GM18508 (cell line): ENCODE measurements around the gene LRP1B.

Experiments used
- ATAC-seq: cut with Tn5 transposase; IDR thresholded peaks from one replicate; pipeline ENCODE4 v1.9.1; 2021; ENCODE audit warnings: moderate number of reproducible peaks; ENCODE audit not compliant: insufficient read depth, unreplicated experiment

The LRP1B gene

DNA sequence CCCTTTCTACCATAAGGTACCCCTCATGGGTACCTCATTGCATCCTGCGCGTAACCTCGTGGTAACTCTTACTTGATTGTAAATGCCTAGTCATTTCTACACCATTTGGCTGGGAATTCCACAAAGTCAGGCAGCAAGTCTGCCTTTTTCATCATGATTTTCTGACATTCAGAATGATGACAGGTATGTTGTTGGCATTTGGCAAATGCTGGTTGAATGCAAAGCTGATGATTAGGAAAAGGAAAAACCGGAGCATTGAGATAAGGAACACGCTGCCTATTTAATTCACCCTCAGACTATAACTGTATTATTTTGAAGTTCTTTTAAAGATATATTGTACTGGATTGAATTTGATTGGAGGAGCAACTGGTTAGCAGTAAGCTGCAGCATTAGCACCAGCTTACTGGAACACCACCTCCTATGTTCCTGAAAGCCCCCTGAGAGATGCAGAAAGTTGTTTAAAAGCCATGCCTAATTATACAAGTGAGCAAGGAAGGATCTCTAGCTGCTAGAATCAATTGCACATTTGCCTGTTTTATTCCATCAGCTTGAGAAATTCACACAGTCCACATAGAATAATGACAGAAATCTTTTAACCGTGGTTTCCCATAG, 520.1 kb downstream of the LRP1B start:
- no peak for ATAC-seq

DNA sequence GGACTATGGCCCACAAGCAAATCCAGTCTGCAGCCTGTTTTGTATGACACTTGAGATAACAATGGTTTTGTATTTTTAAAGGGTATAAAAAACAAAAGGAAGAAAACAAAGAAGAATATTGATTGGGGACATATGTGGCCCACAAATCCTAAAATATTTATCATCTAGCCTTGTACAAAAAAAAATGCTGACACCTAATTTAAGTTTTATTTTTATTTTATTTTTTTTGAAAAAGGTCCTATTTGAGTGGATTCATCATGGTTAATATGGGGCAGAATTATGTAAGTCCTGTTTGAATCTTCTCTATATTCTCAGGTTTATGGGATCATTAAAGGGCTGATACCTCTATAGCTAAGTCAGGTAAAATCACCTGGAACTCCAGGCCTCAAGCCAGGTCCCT, 525.7 kb downstream of the LRP1B start:
- no peak for ATAC-seq

DNA sequence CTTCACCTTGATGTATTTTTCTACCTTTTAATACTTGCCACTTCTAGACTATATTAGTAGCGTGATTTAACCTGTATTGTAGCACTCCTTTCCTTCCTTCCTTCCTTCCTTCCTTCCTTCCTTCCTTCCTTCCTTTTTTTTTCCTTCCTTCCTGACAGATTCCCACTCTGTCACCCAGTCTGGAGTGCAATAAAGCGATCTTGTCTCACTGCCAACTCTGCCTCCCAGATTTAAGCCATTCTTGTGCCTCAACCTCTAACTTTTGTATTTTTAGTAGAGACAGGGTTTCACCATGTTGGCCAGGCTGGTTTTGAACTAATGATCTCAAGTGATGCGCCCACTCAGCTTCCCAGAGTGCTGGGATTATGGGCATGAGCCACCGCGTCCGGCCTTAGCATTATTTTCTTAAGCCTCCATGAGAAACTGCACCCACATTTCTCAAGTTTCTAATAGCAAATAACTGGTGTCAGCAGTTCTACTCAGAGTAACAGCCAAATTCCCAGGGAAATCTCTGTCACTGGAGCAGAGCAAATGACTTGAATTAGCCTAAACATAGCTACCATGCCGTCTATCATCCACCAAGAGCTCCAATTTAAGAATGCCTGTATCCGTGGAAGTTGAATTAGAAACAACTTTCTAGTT, 529.2 kb downstream of the LRP1B start:
- ATAC-seq: no peak

DNA sequence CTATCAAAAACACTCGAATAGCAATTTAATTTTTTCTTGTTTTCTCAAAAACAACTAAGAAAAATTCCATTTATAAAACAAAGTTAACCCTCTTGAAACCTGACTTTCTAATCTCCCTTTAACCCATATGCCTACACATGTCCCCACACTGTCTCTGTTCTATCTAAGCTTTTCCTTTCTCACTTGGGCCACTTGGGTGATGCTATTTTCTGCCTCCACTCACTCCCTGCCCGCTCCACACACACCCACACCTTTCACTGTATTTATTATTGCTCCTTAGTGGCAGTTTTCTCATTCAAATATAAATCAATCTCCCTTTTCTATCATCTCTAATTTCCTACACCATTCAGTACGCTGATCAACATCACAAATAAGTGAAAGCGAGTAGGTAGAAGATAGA, 531.1 kb downstream of the LRP1B start:
- no peak for ATAC-seq

DNA sequence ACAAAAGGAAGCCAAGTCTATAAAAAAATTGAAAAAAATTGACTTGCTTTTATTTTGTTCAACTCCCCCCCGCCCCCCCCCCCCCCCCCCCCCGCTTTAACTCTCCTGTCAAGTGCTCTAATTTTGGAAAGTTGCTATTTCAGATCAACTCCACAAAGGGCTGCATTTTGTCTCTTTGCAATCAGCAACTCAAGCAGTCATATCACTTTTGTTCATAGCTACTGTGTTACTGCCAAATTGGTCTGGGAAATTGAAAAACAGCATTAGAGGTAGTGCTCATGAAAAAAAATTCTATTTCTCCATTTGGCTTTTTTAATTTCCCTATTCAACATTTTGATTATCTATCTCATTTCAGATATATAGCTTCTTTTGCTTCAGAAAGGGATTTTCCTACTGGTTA, 531.8 kb downstream of the LRP1B start:
- ATAC-seq: no peak

DNA sequence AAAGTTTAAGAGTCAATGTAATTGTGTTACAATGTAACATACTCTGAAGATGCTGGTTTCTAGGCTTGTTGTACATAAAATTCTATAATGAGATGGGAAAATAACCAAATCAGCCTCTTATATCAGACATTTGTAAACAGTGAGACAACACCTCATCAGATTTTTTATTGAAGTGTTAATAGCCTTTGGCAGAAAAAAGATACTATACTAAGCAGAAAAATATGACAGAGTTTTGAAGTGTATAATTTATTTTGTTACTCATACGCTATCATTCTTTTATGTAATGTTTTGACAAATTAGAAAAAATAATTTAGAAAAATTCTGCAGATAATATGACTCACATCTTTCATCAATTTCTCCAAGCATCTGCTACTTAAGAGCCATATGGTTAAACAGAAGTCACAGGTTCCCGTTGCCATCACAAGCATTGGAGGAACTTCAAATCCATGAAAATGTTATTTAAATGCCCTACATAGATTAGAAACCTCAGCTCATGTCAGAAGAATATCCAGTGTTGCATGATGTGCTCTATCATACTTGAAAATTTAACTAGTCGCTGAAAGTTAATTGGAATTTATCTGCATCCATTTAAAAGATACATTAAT, 535.4 kb downstream of the LRP1B start:
- ATAC-seq: no peak

DNA sequence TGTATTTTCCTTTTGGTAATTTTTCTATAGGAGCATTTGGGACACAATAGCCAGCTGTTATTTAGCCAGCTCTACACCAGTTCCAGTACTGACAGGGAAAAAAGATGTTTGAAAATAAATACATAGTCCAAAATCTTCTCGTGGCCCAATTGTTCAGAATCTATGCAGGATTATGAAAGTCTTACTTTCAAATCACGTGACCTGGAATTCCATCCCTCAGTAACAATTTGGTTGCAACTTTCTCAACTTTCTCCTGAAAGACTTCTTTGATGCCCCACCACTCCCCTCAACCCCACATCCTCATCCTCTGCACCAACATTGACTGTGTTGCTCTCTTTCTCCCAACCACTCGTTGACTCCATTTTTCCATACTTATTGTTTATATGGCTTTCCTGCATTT, 539.0 kb downstream of the LRP1B start:
- no peak for ATAC-seq

DNA sequence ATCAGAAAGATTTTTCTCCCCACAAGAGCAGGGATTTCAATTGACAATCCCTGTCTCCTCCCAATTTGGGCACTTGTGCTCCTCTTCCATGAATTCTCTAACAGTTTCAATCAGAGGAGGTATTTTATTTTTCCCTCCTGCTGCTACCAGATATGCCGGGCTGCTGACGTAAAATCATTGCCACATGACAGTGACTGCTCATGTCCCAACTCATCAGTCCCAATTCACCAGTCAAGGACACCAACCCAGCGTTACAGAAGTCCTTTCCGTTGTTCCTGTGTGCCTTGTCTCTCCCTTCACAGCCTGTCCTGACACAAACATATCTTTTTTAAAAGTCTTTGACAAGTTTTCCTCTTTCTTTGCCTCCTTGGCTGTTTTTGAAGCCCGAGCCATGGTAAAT, 540.2 kb downstream of the LRP1B start:
- no peak for ATAC-seq

DNA sequence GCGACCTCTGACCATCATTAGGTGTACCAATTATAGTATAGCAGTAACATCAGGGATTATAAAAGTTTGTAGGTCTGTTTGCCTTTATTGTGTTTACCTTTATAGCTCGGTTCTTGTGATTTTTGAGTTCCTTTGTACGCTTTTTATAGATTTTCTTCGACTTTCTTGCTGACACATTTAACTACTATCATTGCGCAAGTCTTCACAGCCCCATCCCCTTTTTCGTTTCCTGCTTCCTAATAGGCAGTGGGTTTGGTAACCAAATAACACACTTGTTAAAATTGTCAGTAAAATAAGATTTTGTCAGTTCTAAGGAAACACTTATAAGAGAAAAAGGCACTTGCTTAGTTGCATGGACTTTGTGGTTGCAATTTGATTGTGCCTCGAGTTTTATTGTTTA, 541.5 kb downstream of the LRP1B start:
- no peak for ATAC-seq

DNA sequence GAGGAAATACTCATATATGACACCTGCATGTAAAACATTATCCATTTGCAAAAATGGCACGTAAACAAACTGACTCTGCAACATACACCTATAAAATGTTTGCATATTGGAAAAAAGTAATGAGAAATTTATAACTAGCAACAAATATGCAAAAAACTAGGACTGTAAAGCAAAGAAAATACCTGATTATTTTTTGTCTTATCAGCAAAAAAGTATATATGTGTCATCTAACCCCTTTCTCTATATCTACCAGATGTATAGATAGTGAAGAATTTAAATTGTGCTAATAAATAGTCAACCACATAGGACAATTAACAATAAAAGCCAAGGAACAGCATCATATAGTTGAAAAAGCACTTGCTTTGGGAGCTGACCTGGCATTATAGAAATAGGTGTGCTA, 543.8 kb downstream of the LRP1B start:
- no peak for ATAC-seq

DNA sequence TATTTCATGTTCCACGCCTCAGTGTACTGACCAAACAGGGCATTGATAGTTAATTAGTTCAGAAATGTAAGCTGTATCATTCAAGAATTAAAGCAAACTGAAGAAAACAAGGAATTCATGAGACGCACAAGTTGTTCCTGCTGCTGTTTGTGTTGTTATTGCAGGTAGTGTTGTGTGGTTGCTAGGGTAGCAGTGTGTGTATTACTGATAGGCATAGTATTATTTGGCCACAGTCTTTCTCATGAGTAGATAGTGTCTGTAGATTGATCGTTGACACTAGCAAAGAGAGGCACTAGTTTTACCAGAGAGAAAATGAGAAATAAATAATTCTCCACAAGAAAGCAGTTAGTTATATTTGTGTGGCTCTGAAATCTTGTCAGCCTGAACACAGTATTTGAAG, 548.6 kb downstream of the LRP1B start:
- ATAC-seq: no peak

DNA sequence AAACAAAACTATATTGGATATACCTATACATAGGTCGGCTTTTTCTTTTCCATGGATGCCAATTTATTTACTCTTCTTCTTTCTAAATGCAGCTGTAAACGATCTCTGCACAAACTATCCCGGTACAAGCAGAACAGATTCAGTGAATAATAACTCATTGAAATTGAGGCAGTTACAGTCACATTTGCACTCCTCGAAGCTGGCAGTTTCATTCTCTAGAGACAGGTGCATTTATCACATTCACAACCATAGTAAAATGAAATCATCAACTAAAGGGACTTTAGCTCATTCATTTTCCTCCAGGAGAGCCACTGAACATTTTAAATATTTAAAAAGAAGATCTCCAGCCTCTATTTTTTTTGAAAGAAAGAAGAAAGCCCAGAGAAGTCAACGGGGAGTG, 551.7 kb downstream of the LRP1B start:
- no peak for ATAC-seq

DNA sequence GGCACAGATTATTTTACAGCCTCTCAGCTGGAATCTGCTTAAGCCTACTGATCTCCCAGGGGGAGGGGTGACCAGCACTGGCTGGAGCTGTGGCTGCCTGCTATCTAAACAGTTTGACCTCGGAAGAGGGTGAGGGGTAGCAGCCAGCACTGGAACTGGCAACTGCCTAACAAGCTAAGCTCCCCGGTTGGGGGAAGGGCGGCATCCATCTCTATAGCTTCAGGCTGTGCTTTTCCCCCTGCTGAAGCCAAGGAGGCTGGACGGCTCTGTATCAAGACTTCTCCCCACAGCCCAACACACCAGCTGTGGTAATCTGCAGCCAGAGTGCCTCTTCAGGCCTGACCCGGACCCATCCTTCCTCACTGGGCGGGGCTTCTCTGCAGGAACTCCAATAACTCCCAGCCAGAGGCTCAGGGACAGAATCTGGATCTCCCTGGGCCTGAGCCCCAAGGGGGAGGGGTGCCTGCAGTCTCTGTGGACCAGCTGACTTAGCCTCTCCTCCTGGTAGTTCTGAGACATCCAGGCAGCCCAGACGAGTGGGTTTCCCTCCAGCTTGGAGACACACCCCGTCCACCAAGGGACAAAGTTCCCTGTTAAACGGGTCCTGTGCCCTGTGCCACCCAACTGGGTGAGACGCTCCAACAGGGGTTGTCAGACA, 560.2 kb downstream of the LRP1B start:
- ATAC-seq: no peak

DNA sequence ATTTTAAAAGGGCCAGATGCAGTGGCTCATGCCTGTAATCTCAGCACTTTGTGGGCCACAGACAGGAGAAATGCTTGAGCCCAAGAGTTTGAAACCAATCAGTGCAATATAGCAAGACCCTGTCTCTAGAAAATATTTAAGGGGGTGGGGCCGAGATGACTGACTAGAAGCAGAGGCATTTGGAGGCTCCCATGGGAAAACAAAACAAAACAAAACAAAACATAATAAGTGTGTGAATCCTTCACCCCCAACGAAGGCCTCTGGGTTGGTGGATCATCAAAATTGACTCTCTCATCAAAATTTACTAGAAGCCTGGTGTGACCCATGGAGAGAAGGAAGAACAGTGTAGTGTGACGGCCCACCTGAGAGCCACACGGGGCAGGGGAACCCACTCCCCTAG, 560.9 kb downstream of the LRP1B start:
- ATAC-seq: no peak

DNA sequence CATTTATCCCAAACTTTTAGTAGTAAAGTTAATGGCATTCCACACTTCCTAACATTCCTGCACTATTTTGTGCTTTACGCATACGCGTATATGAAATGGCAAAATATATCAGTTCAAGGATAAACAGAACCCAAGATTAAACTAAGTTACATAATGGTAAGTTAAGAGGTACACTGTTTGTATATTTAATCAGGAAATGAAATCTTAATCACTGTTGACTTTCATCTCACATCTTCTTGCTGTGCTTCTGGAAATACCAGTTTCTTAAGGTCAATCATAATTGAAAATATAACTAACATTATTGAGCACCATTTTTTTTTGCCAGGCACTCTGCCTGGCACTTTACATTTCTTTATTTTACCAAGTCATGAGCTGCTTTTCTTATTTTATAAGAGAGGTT, 565.2 kb downstream of the LRP1B start:
- no peak for ATAC-seq

DNA sequence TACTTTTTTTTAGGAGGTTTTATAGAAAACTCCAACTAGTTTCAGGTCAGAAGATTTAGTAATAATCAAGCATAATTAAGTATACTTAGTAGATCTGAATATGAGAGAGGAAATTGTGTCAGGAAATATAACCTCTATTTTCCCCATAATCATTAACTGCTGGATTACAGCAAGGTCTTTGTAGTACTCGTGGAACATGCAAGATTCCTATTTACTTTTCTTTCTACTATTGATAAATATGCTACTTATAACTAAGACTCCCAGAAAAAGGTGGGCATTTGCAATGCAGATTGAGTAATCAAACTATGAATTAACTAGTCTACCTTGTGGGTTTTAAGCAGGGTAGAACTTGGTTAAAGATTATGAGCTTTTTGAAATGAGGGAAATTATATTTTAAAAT, 570.1 kb downstream of the LRP1B start:
- no peak for ATAC-seq

DNA sequence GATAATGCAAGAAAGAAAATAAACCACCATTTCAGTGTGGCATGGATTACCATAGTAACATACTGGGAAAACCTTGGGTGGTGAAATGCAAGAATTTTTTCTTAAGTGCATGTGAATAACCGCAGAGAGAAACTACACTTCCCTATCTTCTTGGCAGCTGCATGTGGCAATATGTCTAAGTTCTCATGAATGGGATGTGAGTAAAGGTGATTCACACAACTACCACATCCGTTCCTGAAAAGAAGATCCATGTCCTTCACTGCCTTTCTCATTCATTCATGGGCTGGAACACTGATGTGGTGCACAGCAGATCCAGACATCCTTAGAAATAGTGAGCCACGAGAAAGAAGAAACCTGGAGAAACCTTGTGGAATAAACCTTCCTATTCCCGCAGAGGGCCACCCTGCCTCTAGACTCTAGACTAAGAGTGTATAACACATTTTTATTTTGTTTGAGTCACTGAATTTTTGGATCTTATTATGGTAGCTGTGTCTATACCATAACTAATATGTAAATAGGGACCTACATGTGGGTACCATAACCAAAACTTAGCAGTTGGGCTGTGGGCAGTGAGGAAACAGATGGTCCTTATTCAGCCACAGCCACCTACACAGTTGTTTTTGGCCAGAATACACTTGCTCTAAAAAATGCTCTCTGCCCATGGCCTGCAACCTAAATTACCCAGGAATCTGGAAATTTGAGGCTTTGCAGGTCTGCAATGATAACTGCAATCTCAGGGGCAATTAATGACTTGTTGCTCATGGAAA, 573.3 kb downstream of the LRP1B start:
- ATAC-seq: no peak

DNA sequence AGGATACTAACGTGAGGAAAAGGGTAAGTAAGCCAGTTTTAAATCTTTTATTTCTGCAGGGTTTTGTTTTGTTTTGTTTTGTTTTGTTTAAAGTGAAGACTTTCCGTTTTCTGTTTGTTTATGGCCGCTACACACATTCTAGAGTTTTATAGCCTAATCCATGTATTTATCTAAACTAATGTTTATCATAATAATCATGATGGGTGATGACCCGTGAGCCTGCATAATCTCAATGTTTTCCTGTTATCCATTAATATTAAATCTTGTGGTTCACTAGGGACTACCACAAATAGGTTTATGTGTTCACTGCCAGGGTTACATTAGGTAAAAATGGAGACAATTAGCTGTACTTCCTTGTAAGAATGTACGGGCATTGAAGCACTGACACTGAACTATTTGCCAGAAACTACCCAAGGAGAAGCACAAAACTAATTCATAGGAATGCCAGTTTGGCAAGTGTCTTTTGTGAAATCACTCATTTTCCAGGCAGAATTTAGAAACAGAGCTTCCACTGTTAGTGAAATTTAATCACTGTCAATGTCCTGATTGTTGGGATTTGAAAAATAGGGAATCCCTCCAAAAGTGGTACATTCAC, 574.8 kb downstream of the LRP1B start:
- ATAC-seq: no peak

DNA sequence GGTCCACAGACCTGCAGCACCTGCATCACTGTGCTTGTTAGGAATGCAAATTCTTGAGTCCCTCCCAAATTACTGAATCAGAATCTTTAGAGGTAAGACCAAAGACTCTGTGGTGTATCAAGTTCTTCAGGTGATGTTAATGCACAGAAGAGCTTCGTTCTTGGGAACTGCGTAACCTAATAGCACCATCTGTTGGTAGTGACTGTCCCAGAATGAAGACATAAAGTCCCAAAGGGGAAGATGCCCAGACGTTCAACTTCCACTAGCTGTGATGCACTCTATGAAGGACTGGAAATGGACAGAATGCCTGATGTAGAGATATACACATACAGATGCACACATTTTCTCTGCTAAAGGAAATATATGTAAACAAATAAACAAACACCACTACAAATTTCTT, 576.0 kb downstream of the LRP1B start:
- ATAC-seq: peak; percentile 78

DNA sequence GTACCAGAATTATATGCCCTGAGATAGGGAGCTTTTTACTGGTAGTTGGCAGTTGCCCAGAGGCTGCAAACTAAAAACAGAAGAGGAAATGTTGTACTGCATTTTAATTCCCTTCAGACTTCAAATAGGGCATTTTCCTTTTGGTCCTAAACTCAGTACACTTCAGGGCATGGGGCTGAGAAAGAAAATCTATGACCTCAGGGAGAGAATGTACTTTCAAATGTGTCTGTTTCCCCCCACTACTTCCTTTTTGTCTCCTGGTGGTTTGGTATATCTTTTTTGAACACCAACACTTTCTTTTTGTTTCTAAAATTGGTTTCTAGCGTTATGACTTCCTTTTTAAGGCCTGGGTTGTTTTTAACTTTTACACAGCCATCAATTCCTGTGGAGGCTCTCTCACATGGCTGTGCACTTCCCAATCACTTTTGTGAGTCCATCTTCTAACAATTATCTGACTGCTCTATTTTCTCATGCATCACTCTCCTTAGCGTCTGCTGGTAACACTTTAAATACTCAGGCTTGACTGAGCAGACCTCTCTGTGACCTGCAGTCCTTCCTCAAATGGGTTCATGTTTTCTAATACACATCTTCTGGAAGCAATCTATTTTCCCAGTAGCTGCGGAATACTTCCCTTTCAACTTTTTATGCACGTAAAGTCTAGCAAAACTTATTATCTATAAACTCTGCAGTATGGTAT, 596.0 kb downstream of the LRP1B start:
- ATAC-seq: peak; percentile 80
